ENCODE measurements around the gene WDR31. TPM values are rescaled to one million over a fixed set of nuclear protein-coding genes. Genes with fewer than 3 reads are reported as not detected.
"Not testable (repeated sequence)": the region's sequence is repeated elsewhere in the genome, so short reads cannot be mapped to it uniquely, and the experiment has no call there.

WDR31 gene
- total RNA-seq, 1 donor from 2014 or later, result 1.7 TPM

DNA sequence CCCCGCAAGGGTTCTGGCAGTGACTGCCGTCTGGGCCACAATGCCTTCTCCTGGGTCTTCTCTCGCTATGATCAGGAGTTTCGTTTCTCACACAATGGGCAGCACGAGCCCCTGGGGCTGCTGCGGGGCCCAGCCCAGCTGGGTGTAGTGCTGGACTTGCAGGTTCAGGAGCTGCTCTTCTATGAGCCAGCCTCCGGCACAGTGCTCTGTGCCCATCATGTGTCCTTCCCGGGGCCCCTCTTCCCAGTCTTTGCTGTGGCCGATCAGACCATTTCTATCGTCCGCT is 29.7 kb upstream of the WDR31 start:
- DNase-seq (ENCODE audit: low spot score), result no peak
- H3K4me1 Mint-ChIP-seq (ENCODE audit: low read depth), result no peaks in the 10 kb centered on the region
- H3K9me3 Mint-ChIP-seq (ENCODE audit: low read depth), result no peaks in the 10 kb centered on the region
- no peak overlapping the region for H3K4me3 Mint-ChIP-seq (ENCODE audit: unreplicated experiment)
- no peak overlapping the region for H3K27ac Mint-ChIP-seq (ENCODE audit: unreplicated experiment)
- no peaks in the 10 kb centered on the region for H3K27me3 Mint-ChIP-seq (ENCODE audit: low read depth)
- TF ChIP-seq, protein P1, sequence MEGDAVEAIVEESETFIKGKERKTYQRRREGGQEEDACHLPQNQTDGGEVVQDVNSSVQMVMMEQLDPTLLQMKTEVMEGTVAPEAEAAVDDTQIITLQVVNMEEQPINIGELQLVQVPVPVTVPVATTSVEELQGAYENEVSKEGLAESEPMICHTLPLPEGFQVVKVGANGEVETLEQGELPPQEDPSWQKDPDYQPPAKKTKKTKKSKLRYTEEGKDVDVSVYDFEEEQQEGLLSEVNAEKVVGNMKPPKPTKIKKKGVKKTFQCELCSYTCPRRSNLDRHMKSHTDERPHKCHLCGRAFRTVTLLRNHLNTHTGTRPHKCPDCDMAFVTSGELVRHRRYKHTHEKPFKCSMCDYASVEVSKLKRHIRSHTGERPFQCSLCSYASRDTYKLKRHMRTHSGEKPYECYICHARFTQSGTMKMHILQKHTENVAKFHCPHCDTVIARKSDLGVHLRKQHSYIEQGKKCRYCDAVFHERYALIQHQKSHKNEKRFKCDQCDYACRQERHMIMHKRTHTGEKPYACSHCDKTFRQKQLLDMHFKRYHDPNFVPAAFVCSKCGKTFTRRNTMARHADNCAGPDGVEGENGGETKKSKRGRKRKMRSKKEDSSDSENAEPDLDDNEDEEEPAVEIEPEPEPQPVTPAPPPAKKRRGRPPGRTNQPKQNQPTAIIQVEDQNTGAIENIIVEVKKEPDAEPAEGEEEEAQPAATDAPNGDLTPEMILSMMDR (IDR thresholded peaks at IDR 0.05), result no peak
- H3K36me3 Mint-ChIP-seq (ENCODE audit: low read depth), result peaks cover 3% of the 10 kb centered on the region

DNA sequence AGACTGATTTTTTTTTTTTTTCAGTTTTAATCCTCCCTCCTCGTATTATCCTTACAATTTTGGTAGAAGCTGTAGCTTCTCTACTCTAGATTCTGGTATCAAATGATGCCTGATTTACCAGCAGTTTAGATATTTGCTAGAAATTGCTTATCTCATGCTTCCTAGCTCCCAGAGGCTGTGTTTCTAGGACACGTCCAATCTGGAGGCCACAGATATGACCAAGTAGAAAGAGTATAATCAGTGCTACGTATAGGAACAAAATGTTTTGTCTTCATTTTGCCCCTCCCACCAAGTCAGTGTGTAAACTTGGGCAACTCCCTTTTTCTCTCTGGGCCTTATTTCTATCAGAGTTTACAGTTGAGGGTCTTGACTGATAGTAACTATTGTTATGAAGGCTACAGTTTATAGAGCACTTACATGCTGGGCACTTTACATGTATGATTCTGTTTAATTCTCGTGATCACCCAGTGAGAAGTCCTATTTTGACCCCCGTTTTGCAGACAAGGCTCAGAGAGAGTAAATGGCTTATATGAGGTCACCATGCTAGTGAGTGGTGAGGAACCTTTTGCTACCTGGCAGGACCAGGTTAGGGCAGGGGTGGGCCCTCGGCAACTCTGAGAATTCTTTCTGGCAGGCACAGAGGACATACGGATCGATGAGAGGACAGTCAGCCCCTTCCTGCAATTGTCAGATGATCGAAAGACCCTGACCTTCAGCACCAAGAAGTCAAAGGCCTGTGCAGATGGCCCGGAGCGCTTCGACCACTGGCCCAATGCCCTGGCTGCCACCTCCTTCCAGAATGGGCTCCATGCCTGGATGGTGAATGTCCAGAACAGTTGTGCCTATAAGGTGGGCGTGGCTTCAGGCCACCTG is 29.1 kb upstream of the WDR31 start:
- Mint-ChIP-seq H3K27ac (ENCODE audit: unreplicated experiment) (no peak overlapping the region), H3K9me3 (ENCODE audit: low read depth) (no peaks in the 10 kb centered on the region), H3K36me3 (ENCODE audit: low read depth) (peaks cover 3% of the 10 kb centered on the region), H3K4me1 (ENCODE audit: low read depth) (no peaks in the 10 kb centered on the region), H3K27me3 (ENCODE audit: low read depth) (no peaks in the 10 kb centered on the region), H3K4me3 (ENCODE audit: unreplicated experiment) (no peak overlapping the region)
- DNase-seq (ENCODE audit: low spot score), result no peak
- TF ChIP-seq, protein P1 (IDR thresholded peaks at IDR 0.05), result no peak

DNA sequence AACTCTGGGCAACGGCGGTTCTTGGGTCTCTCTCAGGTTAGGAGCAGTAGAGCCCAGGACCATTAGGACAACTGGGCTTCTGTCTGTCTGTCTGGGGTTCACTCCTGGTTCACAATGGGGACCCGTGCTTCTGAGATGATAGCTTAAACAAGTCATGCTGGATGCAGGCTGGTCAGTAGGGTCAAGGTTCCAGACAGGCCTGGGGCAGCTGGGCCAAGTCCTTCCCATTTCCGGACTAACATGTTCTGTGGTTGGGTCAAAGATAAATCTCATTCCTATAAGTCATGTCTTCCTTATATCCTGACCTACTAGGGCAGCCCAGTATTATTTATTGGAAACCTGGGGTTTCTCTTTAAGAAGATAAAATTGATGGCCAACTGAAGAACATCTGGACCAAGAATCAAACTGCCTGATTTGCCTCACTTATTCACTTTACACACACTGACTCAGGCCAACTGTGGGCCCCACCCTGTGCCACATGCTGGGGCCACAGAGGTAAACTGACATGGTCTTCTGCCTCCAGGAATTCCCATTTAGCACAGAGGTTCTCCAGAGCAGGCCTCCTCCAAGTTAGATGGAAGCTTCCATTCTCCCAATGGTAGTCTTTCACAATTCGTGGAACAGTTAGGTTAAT is 28.4 kb upstream of the WDR31 start:
- Mint-ChIP-seq H3K4me1 (ENCODE audit: low read depth) (no peaks in the 10 kb centered on the region), H3K27ac (ENCODE audit: unreplicated experiment) (no peak overlapping the region), H3K27me3 (ENCODE audit: low read depth) (no peaks in the 10 kb centered on the region), H3K36me3 (ENCODE audit: low read depth) (peaks cover 3% of the 10 kb centered on the region), H3K9me3 (ENCODE audit: low read depth) (no peaks in the 10 kb centered on the region), H3K4me3 (ENCODE audit: unreplicated experiment) (no peak overlapping the region)
- DNase-seq (ENCODE audit: low spot score), result no peak
- TF ChIP-seq, protein P1 (IDR thresholded peaks at IDR 0.05), result no peak

DNA sequence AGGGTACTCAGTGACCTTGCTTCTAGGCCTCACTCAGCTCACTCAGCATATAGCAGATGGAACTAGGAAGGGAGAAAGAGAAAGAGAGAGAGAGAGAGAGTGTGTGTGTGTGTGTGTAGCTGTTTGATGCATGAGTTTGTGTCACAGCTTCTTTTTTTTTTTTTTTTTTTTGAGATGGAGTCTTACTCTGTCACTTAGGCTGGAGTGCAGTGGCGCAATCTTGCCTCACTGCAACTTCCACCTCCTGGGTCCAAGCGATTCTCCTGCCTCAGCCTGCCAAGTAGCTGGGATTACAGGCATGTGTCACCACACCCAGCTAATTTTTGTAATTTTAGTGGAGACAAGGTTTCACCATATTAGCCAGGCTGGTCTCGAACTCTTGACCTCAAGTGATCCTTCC is 25.6 kb upstream of the WDR31 start:
- peaks cover 13% of the 10 kb centered on the region for H3K4me1 Mint-ChIP-seq (ENCODE audit: low read depth)
- not testable (repeated sequence) for H3K36me3 Mint-ChIP-seq (ENCODE audit: low read depth); DNase-seq (ENCODE audit: low spot score); H3K27ac Mint-ChIP-seq (ENCODE audit: unreplicated experiment); H3K9me3 Mint-ChIP-seq (ENCODE audit: low read depth); H3K4me3 Mint-ChIP-seq (ENCODE audit: unreplicated experiment); H3K27me3 Mint-ChIP-seq (ENCODE audit: low read depth)

DNA sequence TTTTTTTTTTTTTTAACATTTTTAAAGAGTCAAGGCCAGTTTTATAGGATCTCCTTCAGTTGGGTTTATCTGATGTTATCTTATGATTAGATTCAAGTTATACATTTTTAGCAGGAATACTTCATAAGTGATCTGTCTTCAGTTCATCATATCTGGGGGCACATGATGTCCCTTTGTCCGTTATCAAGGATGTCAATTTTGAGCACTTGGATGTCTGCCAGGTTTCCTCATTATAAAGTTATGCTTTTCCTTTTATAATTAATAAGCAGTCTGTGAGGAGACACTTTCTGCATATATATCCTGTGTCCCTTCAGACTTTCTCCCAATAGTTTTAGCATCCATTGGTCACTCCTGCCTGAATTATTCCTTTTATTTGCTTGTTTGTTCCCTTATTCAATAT is 24.9 kb upstream of the WDR31 start:
- Mint-ChIP-seq H3K4me1 (ENCODE audit: low read depth) (peaks cover 13% of the 10 kb centered on the region), H3K27me3 (ENCODE audit: low read depth) (no peaks in the 10 kb centered on the region), H3K4me3 (ENCODE audit: unreplicated experiment) (no peak overlapping the region), H3K9me3 (ENCODE audit: low read depth) (no peaks in the 10 kb centered on the region), H3K27ac (ENCODE audit: unreplicated experiment) (no peak overlapping the region), H3K36me3 (ENCODE audit: low read depth) (no peaks in the 10 kb centered on the region)
- TF ChIP-seq, protein P1 (IDR thresholded peaks at IDR 0.05), result no peak
- no peak for DNase-seq (ENCODE audit: low spot score)

Measured in chondrocyte (in vitro differentiated cells).